H1 (cell line): ENCODE measurements around the gene NUMB. TPM values are rescaled to one million over a fixed set of nuclear protein-coding genes. Genes with fewer than 3 reads are reported as not detected.

Experiments used
- CTCF ChIA-PET: fragments of 300-600 bp; sonication (Branson Sonifier 250); formaldehyde crosslinking; loops from one replicate; lab custom pipeline; 2021; ENCODE audit not compliant: partially characterized antibody; lab: Charles Lee
- POLR2A ChIA-PET: fragments of 300-600 bp; sonication (Branson Sonifier 250); formaldehyde crosslinking; loops from one replicate; lab custom pipeline; 2021; ENCODE audit warnings: inconsistent platforms; ENCODE audit not compliant: partially characterized antibody; lab: Charles Lee
- DNase-seq, 2 experiments: peaks; one replicate each; pipeline versions ENCODE4 v3.0.0 to v3.0.0-alpha.2; 2010 to 2022; ENCODE audit warnings: low spot score in 2 of 2, low read depth in 1 of 2, mixed read lengths in 1 of 2
- FAIRE-seq: peaks from 2 replicates; lab custom pipeline; 2011; peaks lifted over from hg19 to GRCh38; lab: Jason Lieb, UNC
- H2AFZ ChIP-seq: 2 replicates; pipeline ENCODE4 v1.8.1; 2012; ENCODE audit warnings: low read length, inconsistent platforms
- H2AK5ac ChIP-seq: 2 replicates; pipeline ENCODE4 v1.6.1; 2013; ENCODE audit warnings: low read depth, low read length
- H2BK120ac ChIP-seq: replicated peaks from 2 replicates; pipeline ENCODE3; 2013; ENCODE audit warnings: low read depth, low read length, inconsistent platforms
- H2BK12ac ChIP-seq: 2 replicates; pipeline ENCODE4 v1.6.1; 2013; ENCODE audit warnings: low read depth, low read length
- H2BK15ac ChIP-seq: 2 replicates; pipeline ENCODE4 v1.6.1; 2013; ENCODE audit warnings: low read length
- H2BK20ac ChIP-seq: 2 replicates; pipeline ENCODE4 v1.6.1; 2013; ENCODE audit warnings: low read length
- H2BK5ac ChIP-seq: 2 replicates; pipeline ENCODE4 v1.6.1; 2013; ENCODE audit warnings: low read depth, low read length
- H3K14ac ChIP-seq: 2 replicates; pipeline ENCODE4 v1.6.1; 2013; ENCODE audit warnings: inconsistent platforms; ENCODE audit not compliant: insufficient read length
- H3K18ac ChIP-seq: 2 replicates; pipeline ENCODE4 v1.6.1; 2013; ENCODE audit warnings: low read length; ENCODE audit errors: extremely low read depth
- H3K23ac ChIP-seq: 2 replicates; pipeline ENCODE4 v1.6.1; 2013; ENCODE audit warnings: inconsistent platforms; ENCODE audit not compliant: insufficient read length
- H3K23me2 ChIP-seq: 2 replicates; pipeline ENCODE4 v1.6.1; 2013; ENCODE audit warnings: low read depth, low read length
- H3K27ac ChIP-seq: 2 replicates; pipeline ENCODE4 v1.6.1; 2011; ENCODE audit warnings: low read depth, low read length, inconsistent platforms
- H3K27me3 ChIP-seq, 4 experiments: replicated peaks in 1 of 4; 1 replicate in 1 of 4; 2 replicates in 3 of 4; pipeline versions ENCODE4 v1.6.1 to v1.8.1; 2011 to 2013; ENCODE audit warnings: low read length in 3 of 4, mild to moderate bottlenecking in 3 of 4, inconsistent platforms in 2 of 4, mixed read lengths in 2 of 4, moderate library complexity in 1 of 4; ENCODE audit not compliant: control insufficient read depth in 3 of 4, insufficient read depth in 3 of 4; ENCODE audit errors: extremely low read depth in 1 of 4
- H3K36me3 ChIP-seq, 4 experiments: 2 replicates each; pipeline versions ENCODE4 v1.6.1 to v1.8.1; 2011 to 2013; ENCODE audit warnings: mild to moderate bottlenecking in 4 of 4, low read length in 3 of 4, moderate library complexity in 2 of 4, control low read depth in 1 of 4, inconsistent platforms in 1 of 4; ENCODE audit not compliant: insufficient read depth in 4 of 4, control insufficient read depth in 2 of 4
- H3K4ac ChIP-seq: replicated peaks from 2 replicates; pipeline ENCODE3; 2013; ENCODE audit warnings: low read length, low read depth, mixed read lengths, inconsistent platforms; ENCODE audit not compliant: insufficient read length
- H3K4me1 ChIP-seq, 4 experiments: replicated peaks in 1 of 4; 1 replicate in 1 of 4; 2 replicates in 3 of 4; pipeline versions ENCODE4 v1.6.1 to v1.8.1; 2011 to 2013; ENCODE audit warnings: low read length in 3 of 4, inconsistent platforms in 2 of 4, mixed read lengths in 1 of 4; ENCODE audit not compliant: insufficient read depth in 4 of 4, control insufficient read depth in 3 of 4
- H3K4me2 ChIP-seq, 2 experiments: 2 replicates each; pipeline versions ENCODE4 v1.6.1 to v1.8.1; 2011 to 2013; ENCODE audit warnings: low read depth in 2 of 2, low read length in 2 of 2, control low read depth in 1 of 2, inconsistent platforms in 1 of 2, mild to moderate bottlenecking in 1 of 2; ENCODE audit not compliant: insufficient read depth in 1 of 2
- H3K4me3 ChIP-seq, 4 experiments: fragments of 200-600, 300-600 bp in 1 of 4; sonication (generic), shearing (Covaris generic), sonication (Bioruptor Twin) in 1 of 4; 2 replicates each; pipeline versions ENCODE4 v1.5.1 to v1.8.1; 2011 to 2016; ENCODE audit warnings: low read length in 4 of 4, low read depth in 3 of 4, control low read depth in 2 of 4, inconsistent platforms in 2 of 4, mild to moderate bottlenecking in 2 of 4, mixed read lengths in 1 of 4, moderate library complexity in 1 of 4; ENCODE audit not compliant: insufficient read depth in 2 of 4; ENCODE audit errors: extremely low read depth in 1 of 4
- H3K56ac ChIP-seq: replicated peaks from 2 replicates; pipeline ENCODE3; 2013; ENCODE audit warnings: low read depth, mild to moderate bottlenecking, mixed read lengths, low read length, inconsistent platforms; ENCODE audit not compliant: insufficient read length
- H3K79me1 ChIP-seq: 2 replicates; pipeline ENCODE4 v1.6.1; 2013; ENCODE audit warnings: low read depth, low read length, control low read depth
- H3K79me2 ChIP-seq, 2 experiments: 2 replicates each; pipeline versions ENCODE4 v1.6.1 to v1.8.1; 2012 to 2013; ENCODE audit warnings: low read length in 2 of 2, mild to moderate bottlenecking in 2 of 2, inconsistent platforms in 1 of 2; ENCODE audit not compliant: insufficient read depth in 2 of 2, control insufficient read depth in 1 of 2
- H3K9ac ChIP-seq, 4 experiments: replicated peaks in 1 of 4; 1 replicate in 1 of 4; 2 replicates in 3 of 4; pipeline versions ENCODE4 v1.6.1 to v1.8.1; 2011 to 2013; ENCODE audit warnings: low read depth in 3 of 4, low read length in 3 of 4, control low read depth in 2 of 4, mild to moderate bottlenecking in 2 of 4, moderate library complexity in 2 of 4, inconsistent platforms in 1 of 4; ENCODE audit errors: extremely low read depth in 1 of 4
- H3K9me3 ChIP-seq, 2 experiments: 2 replicates each; pipeline versions ENCODE4 v1.6.1 to v1.8.1; 2012 to 2013; ENCODE audit warnings: mild to moderate bottlenecking in 2 of 2, moderate library complexity in 2 of 2, control low read depth in 1 of 2, inconsistent platforms in 1 of 2, low read depth in 1 of 2, low read length in 1 of 2, mixed read lengths in 1 of 2; ENCODE audit not compliant: insufficient read depth in 2 of 2
- H4K20me1 ChIP-seq, 2 experiments: replicated peaks in 1 of 2; 2 replicates each; pipeline versions ENCODE3 to v1.8.1; 2011 to 2013; ENCODE audit warnings: inconsistent platforms in 2 of 2, low read length in 2 of 2, mild to moderate bottlenecking in 1 of 2; ENCODE audit not compliant: insufficient read depth in 2 of 2, control insufficient read depth in 1 of 2
- H4K5ac ChIP-seq: 2 replicates; pipeline ENCODE4 v1.6.1; 2013; ENCODE audit warnings: low read length, low read depth, mixed read lengths, inconsistent platforms; ENCODE audit not compliant: insufficient read length
- H4K8ac ChIP-seq: 2 replicates; pipeline ENCODE4 v1.8.0; 2013; ENCODE audit warnings: mild to moderate bottlenecking, moderate library complexity, low read length, inconsistent platforms; ENCODE audit not compliant: insufficient read depth; ENCODE audit errors: extremely low read depth
- H4K91ac ChIP-seq: replicated peaks from 2 replicates; pipeline ENCODE3; 2013; ENCODE audit warnings: low read length, mixed read lengths, inconsistent platforms; ENCODE audit not compliant: insufficient read length
- CBX5 ChIP-seq: fragments of 300-800, 300-1000 bp; sonication (generic); IDR thresholded peaks from 2 replicates; pipeline ENCODE4 v1.7.1; 2016; ENCODE audit warnings: antibody characterized with exemption, low read length, low read depth
- RAD21 ChIP-seq, 2 experiments: IDR thresholded peaks in 1 of 2; conservative IDR thresholded peaks in 1 of 2; 2 replicates each; pipeline ENCODE4 v1.6.1; 2011; ENCODE audit warnings: low read depth in 2 of 2, low read length in 2 of 2, improper control_type of control experiment in 1 of 2, inconsistent platforms in 1 of 2, mild to moderate bottlenecking in 1 of 2, moderate library complexity in 1 of 2
- WGBS, 2 experiments: shearing (Covaris generic) in 1 of 2; methylation state at CpG; one replicate each; pipeline versions ENCODE4 v1.1.6 to v1.1.7; 2013 to 2015; ENCODE audit warnings: low lambda C conversion rate in 2 of 2, mixed read lengths in 2 of 2, inconsistent platforms in 1 of 2, low coverage in 1 of 2, missing lambda C conversion rate in 1 of 2; ENCODE audit not compliant: insufficient replicate concordance in 2 of 2, insufficient coverage in 1 of 2, insufficient read length in 1 of 2; ENCODE audit errors: extremely low coverage in 1 of 2, missing lambda C conversion rate in 1 of 2; 5-methylcytosine and 5-hydroxymethylcytosine counted together
- polyA plus RNA-seq, 7 experiments: library from polyadenylated mRNA; depleted of rRNA in 3 of 7; stranded (reverse) in 5 of 7; unstranded in 2 of 7; fragments of >200 nt in 5 of 7; fragments of 200-250 nt in 2 of 7; gene quantifications; 1 replicate in 5 of 7; 2 replicates in 1 of 7; 4 replicates in 1 of 7; pipeline versions ENCODE4 v1.2.1 to v1.2.3, GENCODE V29; 2011 to 2013; ENCODE audit warnings: missing spikeins in 2 of 7, mixed read lengths in 2 of 7
- total RNA-seq: library from RNA; stranded (reverse); fragmentation: NEBNext Ultra II Directional; extraction: Animal tissue kit (Norgen Biotek cat#: 25700); gene quantifications from 2 replicates; pipeline ENCODE4 v1.2.1, GENCODE V29; 2021

NUMB gene
- total and polyA plus RNA-seq, 2 of the 8 experiments (the other 6 are each of a cell fraction or from before 2014, with no cell fraction given): 54.3 to 78.1 TPM

DNA sequence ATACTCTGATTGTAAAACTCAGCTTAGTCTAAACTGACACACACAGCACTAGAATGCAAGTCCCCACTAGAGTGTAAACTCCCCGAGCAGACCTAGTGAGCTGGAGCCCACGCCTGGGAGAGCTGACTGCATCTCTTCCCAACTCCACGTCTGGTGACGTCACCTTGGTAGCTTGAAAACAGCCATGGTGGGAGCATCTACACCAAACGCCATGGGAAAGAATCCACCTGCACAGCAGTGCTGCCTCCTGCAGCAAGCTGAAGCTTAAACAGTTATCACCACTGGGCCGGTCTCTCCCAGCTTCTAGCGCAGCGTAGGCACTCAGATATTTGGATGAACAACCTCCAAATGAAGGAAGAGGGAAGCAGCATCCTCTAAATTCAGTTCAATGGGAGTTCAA lies 225.4 kb downstream of the NUMB start:
- Histone ChIP-seq H4K5ac (no peak overlapping the region), H2AFZ (no peak overlapping the region), H2BK120ac (no peak overlapping the region), H3K27ac (no peak overlapping the region), H3K23ac (no peak overlapping the region), H3K36me3 (no peaks in the 10 kb centered on the region; a peak in 2 of 8 replicates), H3K4me1 (peaks cover 6 to 49% (median 26%) of the 10 kb centered on the region in 4 experiments), H3K79me2 (no peaks in the 10 kb centered on the region), H3K4ac (no peak overlapping the region), H3K4me2 (no peak overlapping the region), H3K4me3 (no peak overlapping the region), H3K27me3 (peaks cover 0 to 7% (median 5%) of the 10 kb centered on the region in 4 experiments; a peak in 5 of 7 replicates), H2BK20ac (no peak overlapping the region), H3K18ac (no peak overlapping the region), H3K23me2 (peaks cover 14% of the 10 kb centered on the region), H2BK5ac (no peak overlapping the region), H3K9me3 (no peaks in the 10 kb centered on the region), H3K79me1 (no peaks in the 10 kb centered on the region), H3K14ac (no peak overlapping the region), H4K20me1 (no peaks in the 10 kb centered on the region), H4K8ac (no peak overlapping the region), H4K91ac (no peak overlapping the region), H2BK15ac (no peak overlapping the region), H2AK5ac (no peak overlapping the region), H3K56ac (no peak overlapping the region), H2BK12ac (no peak overlapping the region), H3K9ac (no peak overlapping the region)
- FAIRE-seq (no peak), DNase-seq (no peak)
- CTCF ChIA-PET: interaction anchor here (0.8 to 5.6 kb wide), 28 partner anchors 9 to 285 kb away, joined by 3 to 50 read pairs (median 5); no protein-coding TSS in a partner anchor
- POLR2A ChIA-PET: interaction anchor here (0.6 to 1.7 kb wide), 6 partner anchors 8 to 313 kb away, joined by 3 to 6 read pairs (median 3); partner anchors contain the start of gene RBM25
- WGBS, 2 experiments: 89% methylated on average over 8 of the region's 8 CpGs; no CpG with 5 or more reads in 1 of the 2 experiments
- peak in 1 of 2 experiments; percentile 25; a peak in 1 of 4 replicates for TF ChIP-seq RAD21 (IDR thresholded peaks at IDR 0.05 in 1 of 2, conservative IDR thresholded peaks at IDR 0.05 in 1 of 2; ENCODE audit: low read depth in 2 of 2, low read length in 2 of 2)
- no peak for TF ChIP-seq CBX5
